GM12878 (cell line): ENCODE results near the gene UGGT2.

Experiments
- CTCF ChIP-seq, 3 experiments: IDR thresholded peaks in 2 of 3; conservative IDR thresholded peaks in 1 of 3; 2 replicates each; pipeline ENCODE4 v1.5.1; 2011; ENCODE audit warnings: low read depth in 3 of 3, low read length in 3 of 3, mild to moderate bottlenecking in 3 of 3, control low read depth in 2 of 3, moderate library complexity in 2 of 3, inconsistent platforms in 1 of 3, mixed read lengths in 1 of 3; ENCODE audit not compliant: control insufficient read depth in 2 of 3, insufficient read depth in 1 of 3; ENCODE audit errors: extremely low read depth in 1 of 3
- EP300 ChIP-seq, 2 experiments: fragments of 150-350 bp in 1 of 2; IDR thresholded peaks; 2 replicates each; pipeline ENCODE4 v1.6.1; 2011 to 2012; ENCODE audit warnings: low read depth in 2 of 2, low read length in 2 of 2, borderline replicate concordance in 1 of 2, improper control_type of control experiment in 1 of 2, inconsistent platforms in 1 of 2; ENCODE audit not compliant: control insufficient read depth in 1 of 2
- EZH2 ChIP-seq: IDR thresholded peaks from 2 replicates; pipeline ENCODE4 v1.6.1; 2012; ENCODE audit warnings: low read depth, mild to moderate bottlenecking, control low read depth, inconsistent platforms, low read length, borderline replicate concordance; ENCODE audit not compliant: control insufficient read depth
- JUND ChIP-seq: IDR thresholded peaks from 2 replicates; pipeline ENCODE4 v1.6.1; 2012; ENCODE audit warnings: low read depth, mild to moderate bottlenecking, low read length, improper control_type of control experiment, moderate library complexity
- POLR2A ChIP-seq: IDR thresholded peaks from 2 replicates; pipeline ENCODE4 v1.6.1; 2011; ENCODE audit warnings: low read depth, mild to moderate bottlenecking, low read length
- SRF ChIP-seq, 2 experiments: IDR thresholded peaks; 2 replicates each; pipeline ENCODE4 v1.6.1; 2011; ENCODE audit warnings: low read depth in 2 of 2, low read length in 2 of 2, mild to moderate bottlenecking in 1 of 2, moderate library complexity in 1 of 2
- USF2 ChIP-seq: IDR thresholded peaks from 2 replicates; pipeline ENCODE4 v1.6.1; 2011; ENCODE audit warnings: low read depth, low read length, improper control_type of control experiment, borderline replicate concordance
- ZNF274 ChIP-seq: IDR thresholded peaks from one replicate; pipeline ENCODE4 v1.8.0; 2011; ENCODE audit not compliant: insufficient read length, insufficient read depth
- TF ChIP-seq, protein P1 (sequence below): fragments of 450-650 bp; IDR thresholded peaks from 2 replicates; pipeline ENCODE4 v1.6.1; 2017; ENCODE audit warnings: antibody characterized with exemption, mild to moderate bottlenecking, moderate library complexity

GRCh38 chr13:95955719-95956118 is 97.5 kb downstream of the UGGT2 start:
- TF ChIP-seq CTCF (IDR thresholded peaks at IDR 0.05 in 2 of 3, conservative IDR thresholded peaks at IDR 0.05 in 1 of 3; ENCODE audit: control insufficient read depth in 2 of 3, extremely low read depth in 1 of 3, insufficient read depth in 1 of 3, low read depth in 3 of 3, low read length in 3 of 3) (no peak), POLR2A (no peak), EZH2 (no peak), USF2 (no peak), EP300 (IDR thresholded peaks at IDR 0.05; ENCODE audit: borderline replicate concordance in 1 of 2, control insufficient read depth in 1 of 2, low read depth in 2 of 2, low read length in 2 of 2) (no peak), JUND (no peak), ZNF274 (no peak), SRF (IDR thresholded peaks at IDR 0.05; ENCODE audit: low read depth in 2 of 2, low read length in 2 of 2) (no peak)
- TF ChIP-seq, protein P1, sequence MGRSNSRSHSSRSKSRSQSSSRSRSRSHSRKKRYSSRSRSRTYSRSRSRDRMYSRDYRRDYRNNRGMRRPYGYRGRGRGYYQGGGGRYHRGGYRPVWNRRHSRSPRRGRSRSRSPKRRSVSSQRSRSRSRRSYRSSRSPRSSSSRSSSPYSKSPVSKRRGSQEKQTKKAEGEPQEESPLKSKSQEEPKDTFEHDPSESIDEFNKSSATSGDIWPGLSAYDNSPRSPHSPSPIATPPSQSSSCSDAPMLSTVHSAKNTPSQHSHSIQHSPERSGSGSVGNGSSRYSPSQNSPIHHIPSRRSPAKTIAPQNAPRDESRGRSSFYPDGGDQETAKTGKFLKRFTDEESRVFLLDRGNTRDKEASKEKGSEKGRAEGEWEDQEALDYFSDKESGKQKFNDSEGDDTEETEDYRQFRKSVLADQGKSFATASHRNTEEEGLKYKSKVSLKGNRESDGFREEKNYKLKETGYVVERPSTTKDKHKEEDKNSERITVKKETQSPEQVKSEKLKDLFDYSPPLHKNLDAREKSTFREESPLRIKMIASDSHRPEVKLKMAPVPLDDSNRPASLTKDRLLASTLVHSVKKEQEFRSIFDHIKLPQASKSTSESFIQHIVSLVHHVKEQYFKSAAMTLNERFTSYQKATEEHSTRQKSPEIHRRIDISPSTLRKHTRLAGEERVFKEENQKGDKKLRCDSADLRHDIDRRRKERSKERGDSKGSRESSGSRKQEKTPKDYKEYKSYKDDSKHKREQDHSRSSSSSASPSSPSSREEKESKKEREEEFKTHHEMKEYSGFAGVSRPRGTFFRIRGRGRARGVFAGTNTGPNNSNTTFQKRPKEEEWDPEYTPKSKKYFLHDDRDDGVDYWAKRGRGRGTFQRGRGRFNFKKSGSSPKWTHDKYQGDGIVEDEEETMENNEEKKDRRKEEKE: no peak
